ENCODE results near the gene HK1. TPM values are rescaled to one million over a fixed set of nuclear protein-coding genes. Genes with fewer than 3 reads are reported as not detected.

HK1 gene
- polyA plus RNA-seq, 2 donors: 52.1 to 105 TPM

GRCh38 chr10:69385454-69386350 lies 107.4 kb downstream of the HK1 start:
- Histone ChIP-seq H3K9me3 (ENCODE audit: control insufficient read depth in 2 of 2, insufficient read depth in 1 of 2, low read depth in 1 of 2, low read length in 1 of 2) (no peaks in the 10 kb centered on the region), H3K36me3 (ENCODE audit: control insufficient read depth in 2 of 2, insufficient read depth in 2 of 2, low read length in 1 of 2) (peaks cover 20 to 23% of the 10 kb centered on the region in 2 donors), H3K4me1 (ENCODE audit: control insufficient read depth in 2 of 2, insufficient read depth in 2 of 2, low read length in 1 of 2) (peaks cover 0 to 25% of the 10 kb centered on the region in 2 donors), H3K27ac (ENCODE audit: low read depth in 2 of 2, low read length in 1 of 2) (peak overlapping the region; percentile 84 to 92), H3K4me3 (ENCODE audit: low read depth in 1 of 2, low read length in 2 of 2) (no peak overlapping the region), H3K27me3 (ENCODE audit: control insufficient read depth in 1 of 2, insufficient read depth in 2 of 2, low read length in 2 of 2) (no peaks in the 10 kb centered on the region)
- 53 to 54% methylated on average over 11 of the region's 11 CpGs for WGBS, 2 donors

GRCh38 chr10:69387500-69387899 lies 109.2 kb downstream of the HK1 start:
- Histone ChIP-seq H3K9me3 (ENCODE audit: control insufficient read depth in 2 of 2, insufficient read depth in 1 of 2, low read depth in 1 of 2, low read length in 1 of 2) (no peaks in the 10 kb centered on the region), H3K4me3 (ENCODE audit: low read depth in 1 of 2, low read length in 2 of 2) (no peak overlapping the region), H3K36me3 (ENCODE audit: control insufficient read depth in 2 of 2, insufficient read depth in 2 of 2, low read length in 1 of 2) (peaks cover 21 to 24% of the 10 kb centered on the region in 2 donors), H3K27ac (ENCODE audit: low read depth in 2 of 2, low read length in 1 of 2) (peak overlapping the region; percentile 16 to 52), H3K4me1 (ENCODE audit: control insufficient read depth in 2 of 2, insufficient read depth in 2 of 2, low read length in 1 of 2) (peaks cover 0 to 29% of the 10 kb centered on the region in 2 donors), H3K27me3 (ENCODE audit: control insufficient read depth in 1 of 2, insufficient read depth in 2 of 2, low read length in 2 of 2) (no peaks in the 10 kb centered on the region)
- 69 to 82% methylated on average over 3 of the region's 3 CpGs for WGBS, 2 donors

- H3K4me1 ChIP-seq (ENCODE audit: control insufficient read depth in 2 of 2, insufficient read depth in 2 of 2, low read length in 1 of 2): peaks cover 0 to 25% of the 10 kb centered on the region in 2 donors
Measured at GRCh38 chr10:69388488-69388887, 110.2 kb downstream of the HK1 start.

DNA sequence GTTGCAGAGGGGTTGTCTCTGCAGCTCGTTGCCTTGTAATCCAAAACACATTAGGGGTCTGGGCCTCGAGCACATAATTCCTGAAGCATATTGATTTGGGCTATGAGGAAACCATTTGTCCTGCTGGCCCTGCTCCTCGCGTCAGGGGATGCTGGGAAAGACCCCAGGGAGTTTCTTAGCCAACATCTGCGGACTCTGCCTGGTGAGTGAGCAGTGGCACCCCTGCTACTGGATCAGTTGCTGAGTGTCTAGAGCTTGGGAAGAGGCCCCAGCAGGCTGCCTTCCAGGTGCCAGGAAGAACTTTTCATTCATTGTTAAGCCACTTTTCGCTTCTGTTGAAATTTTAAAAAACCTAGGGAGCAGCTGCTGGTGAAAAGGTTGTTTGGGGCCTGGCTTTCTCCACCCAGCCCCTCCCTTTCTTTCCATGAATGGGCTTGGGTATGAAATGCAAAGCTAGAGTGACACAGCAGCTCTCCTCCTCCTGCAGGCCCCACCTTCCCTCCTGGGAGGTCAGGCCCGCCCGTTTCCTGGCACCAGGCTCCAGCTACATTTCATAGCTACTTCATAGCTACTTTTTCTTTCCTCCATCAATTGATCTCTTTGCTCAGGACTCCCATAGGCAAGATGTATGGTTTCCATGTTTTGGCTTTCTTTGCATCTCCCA lies 111.7 kb downstream of the HK1 start:
- Histone ChIP-seq H3K4me3 (ENCODE audit: low read depth in 1 of 2, low read length in 2 of 2) (no peak overlapping the region), H3K9me3 (ENCODE audit: control insufficient read depth in 2 of 2, insufficient read depth in 1 of 2, low read depth in 1 of 2, low read length in 1 of 2) (no peaks in the 10 kb centered on the region), H3K27me3 (ENCODE audit: control insufficient read depth in 1 of 2, insufficient read depth in 2 of 2, low read length in 2 of 2) (no peaks in the 10 kb centered on the region), H3K27ac (ENCODE audit: low read depth in 2 of 2, low read length in 1 of 2) (peak overlapping the region; percentile 84 to 94), H3K36me3 (ENCODE audit: control insufficient read depth in 2 of 2, insufficient read depth in 2 of 2, low read length in 1 of 2) (peaks cover 3 to 26% of the 10 kb centered on the region in 2 donors), H3K4me1 (ENCODE audit: control insufficient read depth in 2 of 2, insufficient read depth in 2 of 2, low read length in 1 of 2) (peaks cover 0 to 16% of the 10 kb centered on the region in 2 donors)
- 42 to 62% methylated on average over 8 of the region's 8 CpGs for WGBS, 2 donors

More at GRCh38 chr10:69388488-69388887, 110.2 kb downstream of the HK1 start:
- Histone ChIP-seq H3K27me3 (ENCODE audit: control insufficient read depth in 1 of 2, insufficient read depth in 2 of 2, low read length in 2 of 2) (no peaks in the 10 kb centered on the region), H3K9me3 (ENCODE audit: control insufficient read depth in 2 of 2, insufficient read depth in 1 of 2, low read depth in 1 of 2, low read length in 1 of 2) (no peaks in the 10 kb centered on the region), H3K27ac (ENCODE audit: low read depth in 2 of 2, low read length in 1 of 2) (no peak overlapping the region), H3K4me3 (ENCODE audit: low read depth in 1 of 2, low read length in 2 of 2) (no peak overlapping the region), H3K36me3 (ENCODE audit: control insufficient read depth in 2 of 2, insufficient read depth in 2 of 2, low read length in 1 of 2) (peaks cover 13 to 26% of the 10 kb centered on the region in 2 donors)
- WGBS, 2 donors: 92 to 94% methylated on average over 2 of the region's 2 CpGs

GRCh38 chr10:69391158-69391557 lies 112.9 kb downstream of the HK1 start:
- Histone ChIP-seq H3K27me3 (ENCODE audit: control insufficient read depth in 1 of 2, insufficient read depth in 2 of 2, low read length in 2 of 2) (no peaks in the 10 kb centered on the region), H3K4me3 (ENCODE audit: low read depth in 1 of 2, low read length in 2 of 2) (no peak overlapping the region), H3K27ac (ENCODE audit: low read depth in 2 of 2, low read length in 1 of 2) (peak overlapping the region in 1 of 2 donors; percentile 94), H3K4me1 (ENCODE audit: control insufficient read depth in 2 of 2, insufficient read depth in 2 of 2, low read length in 1 of 2) (peaks cover 0 to 13% of the 10 kb centered on the region in 2 donors), H3K36me3 (ENCODE audit: control insufficient read depth in 2 of 2, insufficient read depth in 2 of 2, low read length in 1 of 2) (peaks cover 4 to 26% of the 10 kb centered on the region in 2 donors), H3K9me3 (ENCODE audit: control insufficient read depth in 2 of 2, insufficient read depth in 1 of 2, low read depth in 1 of 2, low read length in 1 of 2) (no peaks in the 10 kb centered on the region)
- 62 to 65% methylated on average over 6 of the region's 6 CpGs for whole genome bisulfite sequencing, 2 donors

GRCh38 chr10:69392481-69393000 lies 114.2 kb downstream of the HK1 start:
- Histone ChIP-seq H3K4me1 (ENCODE audit: control insufficient read depth in 2 of 2, insufficient read depth in 2 of 2, low read length in 1 of 2) (peaks cover 0 to 13% of the 10 kb centered on the region in 2 donors), H3K27me3 (ENCODE audit: control insufficient read depth in 1 of 2, insufficient read depth in 2 of 2, low read length in 2 of 2) (no peaks in the 10 kb centered on the region), H3K27ac (ENCODE audit: low read depth in 2 of 2, low read length in 1 of 2) (peak overlapping the region; percentile 9 to 79), H3K36me3 (ENCODE audit: control insufficient read depth in 2 of 2, insufficient read depth in 2 of 2, low read length in 1 of 2) (peaks cover 4 to 29% of the 10 kb centered on the region in 2 donors), H3K9me3 (ENCODE audit: control insufficient read depth in 2 of 2, insufficient read depth in 1 of 2, low read depth in 1 of 2, low read length in 1 of 2) (no peaks in the 10 kb centered on the region), H3K4me3 (ENCODE audit: low read depth in 1 of 2, low read length in 2 of 2) (no peak overlapping the region)
- WGBS, 2 donors: 8 to 9% methylated on average over 7 of the region's 7 CpGs

GRCh38 chr10:69394020-69394419 lies 115.7 kb downstream of the HK1 start:
- WGBS, 2 donors: 85% methylated on average over 1 of the region's 1 CpG
- H3K36me3 ChIP-seq (ENCODE audit: control insufficient read depth in 2 of 2, insufficient read depth in 2 of 2, low read length in 1 of 2): peaks cover 4 to 36% of the 10 kb centered on the region in 2 donors
- H3K27ac ChIP-seq (ENCODE audit: low read depth in 2 of 2, low read length in 1 of 2): peak overlapping the region in 1 of 2 donors; percentile 62

GRCh38 chr10:69397972-69398371 lies 119.7 kb downstream of the HK1 start:
- no peaks in the 10 kb centered on the region for H3K4me1 ChIP-seq (ENCODE audit: control insufficient read depth in 2 of 2, insufficient read depth in 2 of 2, low read length in 1 of 2)
- H3K27me3 ChIP-seq (ENCODE audit: control insufficient read depth in 1 of 2, insufficient read depth in 2 of 2, low read length in 2 of 2): no peaks in the 10 kb centered on the region
- peaks cover 15 to 54% of the 10 kb centered on the region in 2 donors for H3K36me3 ChIP-seq (ENCODE audit: control insufficient read depth in 2 of 2, insufficient read depth in 2 of 2, low read length in 1 of 2)
- no peak overlapping the region for H3K4me3 ChIP-seq (ENCODE audit: low read depth in 1 of 2, low read length in 2 of 2)
- 78 to 83% methylated on average over 1 of the region's 1 CpG for WGBS, 2 donors
- H3K9me3 ChIP-seq (ENCODE audit: control insufficient read depth in 2 of 2, insufficient read depth in 1 of 2, low read depth in 1 of 2, low read length in 1 of 2): no peaks in the 10 kb centered on the region
- H3K27ac ChIP-seq (ENCODE audit: low read depth in 2 of 2, low read length in 1 of 2): no peak overlapping the region

More at GRCh38 chr10:69394020-69394419, 115.7 kb downstream of the HK1 start:
- Histone ChIP-seq H3K4me1 (ENCODE audit: control insufficient read depth in 2 of 2, insufficient read depth in 2 of 2, low read length in 1 of 2) (peaks cover 0 to 12% of the 10 kb centered on the region in 2 donors), H3K4me3 (ENCODE audit: low read depth in 1 of 2, low read length in 2 of 2) (no peak overlapping the region), H3K9me3 (ENCODE audit: control insufficient read depth in 2 of 2, insufficient read depth in 1 of 2, low read depth in 1 of 2, low read length in 1 of 2) (no peaks in the 10 kb centered on the region), H3K27me3 (ENCODE audit: control insufficient read depth in 1 of 2, insufficient read depth in 2 of 2, low read length in 2 of 2) (no peaks in the 10 kb centered on the region)

DNA sequence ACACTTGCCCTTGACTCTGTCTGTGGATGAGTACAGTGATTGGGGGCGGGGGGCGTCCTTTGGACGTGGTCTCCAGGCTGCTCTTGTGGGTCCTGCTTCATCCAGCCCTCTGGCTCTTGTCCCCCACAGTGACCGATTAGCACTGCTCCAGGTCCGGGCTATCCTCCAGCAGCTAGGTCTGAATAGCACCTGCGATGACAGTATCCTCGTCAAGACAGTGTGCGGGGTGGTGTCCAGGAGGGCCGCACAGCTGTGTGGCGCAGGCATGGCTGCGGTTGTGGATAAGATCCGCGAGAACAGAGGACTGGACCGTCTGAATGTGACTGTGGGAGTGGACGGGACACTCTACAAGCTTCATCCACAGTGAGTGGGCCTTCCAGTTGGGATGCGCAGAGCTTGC lies 120.2 kb downstream of the HK1 start:
- H3K36me3 ChIP-seq (ENCODE audit: control insufficient read depth in 2 of 2, insufficient read depth in 2 of 2, low read length in 1 of 2): peaks cover 15 to 54% of the 10 kb centered on the region in 2 donors
- no peaks in the 10 kb centered on the region for H3K4me1 ChIP-seq (ENCODE audit: control insufficient read depth in 2 of 2, insufficient read depth in 2 of 2, low read length in 1 of 2)
- no peaks in the 10 kb centered on the region for H3K9me3 ChIP-seq (ENCODE audit: control insufficient read depth in 2 of 2, insufficient read depth in 1 of 2, low read depth in 1 of 2, low read length in 1 of 2)
- no peak overlapping the region for H3K27ac ChIP-seq (ENCODE audit: low read depth in 2 of 2, low read length in 1 of 2)
- H3K4me3 ChIP-seq (ENCODE audit: low read depth in 1 of 2, low read length in 2 of 2): no peak overlapping the region
- 87 to 92% methylated on average over 16 of the region's 16 CpGs for WGBS, 2 donors
- H3K27me3 ChIP-seq (ENCODE audit: control insufficient read depth in 1 of 2, insufficient read depth in 2 of 2, low read length in 2 of 2): no peaks in the 10 kb centered on the region
